ENCODE data around the gene GJC1.

Gene GJC1

GRCh38 chr17:44797802-44798201, 32.3 kb downstream of the GJC1 start:
- DNase-seq: no peak

- no peak for DNase-seq
These were observed 33.4 kb downstream of the GJC1 start for GRCh38 chr17:44796731-44797130.

GRCh38 chr17:44795928-44796327, 34.2 kb downstream of the GJC1 start:
- DNase-seq: no peak

GRCh38 chr17:44795421-44795820, 34.7 kb downstream of the GJC1 start:
- DNase-seq: no peak

GRCh38 chr17:44794851-44795413, 35.2 kb downstream of the GJC1 start:
- no peak for DNase-seq

- no peak for DNase-seq
These were observed 35.9 kb downstream of the GJC1 start for GRCh38 chr17:44793885-44794842.

- no peak for DNase-seq
These were observed 37.8 kb downstream of the GJC1 start for GRCh38 chr17:44792276-44792675.

- no peak for DNase-seq
These were observed 41.9 kb downstream of the GJC1 start for GRCh38 chr17:44788139-44788538.

GRCh38 chr17:44787271-44787940, 42.7 kb downstream of the GJC1 start:
- DNase-seq: no peak

GRCh38 chr17:44786551-44787081, 43.5 kb downstream of the GJC1 start:
- peak; percentile 41 for DNase-seq

GRCh38 chr17:44785921-44786320, 44.2 kb downstream of the GJC1 start:
- peak; percentile 88 for DNase-seq

- no peak for DNase-seq
These were observed 47.7 kb downstream of the GJC1 start for GRCh38 chr17:44782326-44782850.

- DNase-seq: no peak
These were observed 48.3 kb downstream of the GJC1 start for GRCh38 chr17:44781551-44782325.

GRCh38 chr17:44780845-44781480, 49.1 kb downstream of the GJC1 start:
- no peak for DNase-seq

GRCh38 chr17:44780161-44780560, 49.9 kb downstream of the GJC1 start:
- no peak for DNase-seq

- no peak for DNase-seq
These were observed 50.7 kb downstream of the GJC1 start for GRCh38 chr17:44779211-44780025.

- DNase-seq: no peak
These were observed 51.4 kb downstream of the GJC1 start for GRCh38 chr17:44778656-44779210.

- no peak for DNase-seq
These were observed 52.4 kb downstream of the GJC1 start for GRCh38 chr17:44777394-44778348.

GRCh38 chr17:44776628-44777393, 53.3 kb downstream of the GJC1 start:
- no peak for DNase-seq

All from DMS79 (cell line).